ENCODE measurements around the gene BIRC2.

DNA sequence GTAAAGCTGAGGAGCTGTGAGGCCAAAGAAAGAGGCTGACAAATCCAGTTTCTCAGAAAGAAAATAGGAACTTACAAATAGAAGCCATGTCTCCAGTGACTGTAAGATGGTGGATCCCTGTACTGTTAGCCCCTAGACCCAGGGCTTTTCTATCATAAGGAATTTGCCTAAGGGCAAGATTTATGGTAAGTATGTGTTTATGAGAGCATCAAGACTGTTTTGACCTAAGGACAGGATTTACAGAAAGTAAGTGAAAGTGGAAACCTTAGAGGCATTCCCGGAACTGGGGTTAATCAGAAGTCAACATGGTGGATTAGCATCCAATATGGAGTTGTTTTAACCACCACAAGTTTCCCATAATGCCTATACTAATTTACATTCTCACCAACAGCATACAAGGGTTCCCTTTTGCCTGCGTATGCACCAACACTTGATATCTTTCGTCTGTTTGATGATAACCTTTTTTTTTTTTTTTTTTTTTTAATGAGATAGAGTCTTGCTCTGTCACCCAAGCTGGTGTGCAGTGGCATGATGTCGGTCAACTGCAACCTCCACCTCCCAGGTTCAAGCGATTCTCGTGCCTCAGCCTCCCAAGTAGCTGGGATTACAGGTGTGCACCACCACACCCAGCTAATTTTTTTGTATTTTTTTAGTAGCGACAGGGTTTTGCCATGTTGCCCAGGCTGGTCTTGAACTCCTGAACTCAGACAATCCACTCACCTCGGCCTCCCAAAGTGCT lies 40.2 kb downstream of the BIRC2 start:
- TF ChIP-seq CTCF (optimal IDR thresholded peaks at IDR 0.05 in 1 of 3, IDR thresholded peaks at IDR 0.05 in 1 of 3, conservative IDR thresholded peaks at IDR 0.05 in 1 of 3; ENCODE audit: extremely low read depth in 1 of 3, insufficient read depth in 2 of 3, low read length in 3 of 3) (no peak), EZH2 (IDR thresholded peaks at IDR 0.05; ENCODE audit: low read length) (no peak)
